DMS153 treated with DMSO at 0.1 percent for 48 hours (cell line): ENCODE measurements around the gene CNGA3.
"Not testable (repeated sequence)": the region's sequence is repeated elsewhere in the genome, so short reads cannot be mapped to it uniquely, and the experiment has no call there.

Experiments used
- DNase-seq: peaks from one replicate; lab custom pipeline; 2025; ENCODE audit not compliant: unreplicated experiment; lab: John Stamatoyannopoulos, UW

Gene CNGA3

GRCh38 chr2:98346311-98347236 lies at the start of gene CNGA3:
TSS of gene CNGA3 (plus strand) at chr2:98346456. CDS start at chr2:98369976, 23,520 bp downstream.
- no peak for DNase-seq

- DNase-seq: no peak
Measured at GRCh38 chr2:98297817-98298682, 48.2 kb upstream of the CNGA3 start.

DNA sequence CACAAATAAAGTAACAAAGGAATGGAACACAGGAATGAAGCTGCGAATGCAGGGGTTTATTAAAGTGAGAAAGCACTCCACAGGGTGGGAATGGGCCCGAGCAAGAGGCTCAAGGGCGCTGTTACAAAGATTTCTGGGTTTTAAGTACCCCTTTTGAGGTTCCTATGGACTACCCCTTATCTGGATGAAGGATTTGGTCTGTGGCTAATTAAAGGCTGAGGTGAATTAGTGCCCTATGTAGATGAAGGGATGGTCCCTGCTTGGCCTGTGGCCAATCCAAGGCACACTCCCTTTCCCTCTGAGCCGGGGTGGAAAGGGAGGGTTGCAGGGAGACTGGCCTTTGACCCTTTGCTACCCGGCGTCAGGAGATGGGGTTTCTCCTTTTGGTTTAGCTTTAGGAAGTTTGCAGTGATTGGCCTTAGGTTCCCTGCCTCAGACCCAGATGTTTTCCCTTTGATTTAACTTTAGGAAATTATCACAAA lies 47.5 kb upstream of the CNGA3 start:
- DNase-seq: no peak

- DNase-seq: no peak
Measured at GRCh38 chr2:98299211-98299905, 46.9 kb upstream of the CNGA3 start.

DNA sequence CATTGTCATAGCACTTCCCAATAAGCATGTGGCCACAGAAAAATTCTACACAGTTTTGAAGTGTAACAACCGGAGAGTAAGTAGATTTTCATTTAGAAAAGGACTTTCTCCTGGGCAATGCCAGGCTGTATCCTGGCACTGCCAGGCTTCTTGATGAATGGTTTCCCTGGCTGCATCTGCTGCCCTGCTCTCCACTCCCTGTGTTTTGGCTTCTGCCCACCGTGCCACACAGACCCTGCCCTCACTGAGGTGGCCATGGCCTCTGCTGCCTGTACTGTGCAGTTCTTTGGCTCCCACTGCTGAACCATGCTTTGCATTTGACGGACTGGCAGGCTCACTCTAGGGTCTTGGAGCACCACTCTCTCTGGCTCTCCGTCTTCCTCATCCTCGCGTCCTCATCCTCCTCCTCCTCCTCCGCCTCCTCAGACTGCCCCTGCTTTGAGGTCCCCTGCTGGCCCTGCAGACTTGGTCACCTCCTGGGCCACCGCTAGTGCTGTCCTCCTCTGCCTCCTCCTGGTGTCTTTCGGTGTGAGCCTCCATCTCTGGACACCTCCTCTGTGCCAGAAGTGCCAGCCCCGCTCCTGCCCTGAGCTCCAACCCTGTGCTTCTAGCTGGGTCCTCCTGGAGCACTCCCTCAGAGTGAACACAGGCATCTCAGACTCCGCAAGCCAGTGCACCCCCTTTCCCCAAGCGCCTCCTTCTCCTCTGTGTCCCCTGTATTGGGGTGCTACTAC lies 45.9 kb upstream of the CNGA3 start:
- DNase-seq: no peak

DNA sequence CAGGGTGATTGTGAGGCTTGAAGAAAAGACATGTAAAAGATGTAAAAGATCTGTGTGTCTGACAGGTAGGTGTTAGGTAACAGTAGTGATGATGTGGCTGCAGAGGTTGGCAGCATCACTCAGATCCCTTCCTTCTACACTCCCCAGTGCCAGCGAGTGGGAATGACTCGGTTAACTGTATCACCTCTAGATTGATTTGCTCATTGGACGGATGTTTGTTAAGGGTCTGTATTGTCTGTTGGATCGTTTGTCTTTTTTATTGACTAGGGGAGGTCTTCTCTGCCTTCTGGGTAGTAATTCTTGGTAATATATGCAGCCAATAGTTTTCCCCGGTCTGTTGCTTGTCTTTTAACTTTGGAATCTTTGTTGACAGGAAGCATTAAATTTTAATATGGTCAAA lies 44.8 kb upstream of the CNGA3 start:
- DNase-seq: no peak

DNA sequence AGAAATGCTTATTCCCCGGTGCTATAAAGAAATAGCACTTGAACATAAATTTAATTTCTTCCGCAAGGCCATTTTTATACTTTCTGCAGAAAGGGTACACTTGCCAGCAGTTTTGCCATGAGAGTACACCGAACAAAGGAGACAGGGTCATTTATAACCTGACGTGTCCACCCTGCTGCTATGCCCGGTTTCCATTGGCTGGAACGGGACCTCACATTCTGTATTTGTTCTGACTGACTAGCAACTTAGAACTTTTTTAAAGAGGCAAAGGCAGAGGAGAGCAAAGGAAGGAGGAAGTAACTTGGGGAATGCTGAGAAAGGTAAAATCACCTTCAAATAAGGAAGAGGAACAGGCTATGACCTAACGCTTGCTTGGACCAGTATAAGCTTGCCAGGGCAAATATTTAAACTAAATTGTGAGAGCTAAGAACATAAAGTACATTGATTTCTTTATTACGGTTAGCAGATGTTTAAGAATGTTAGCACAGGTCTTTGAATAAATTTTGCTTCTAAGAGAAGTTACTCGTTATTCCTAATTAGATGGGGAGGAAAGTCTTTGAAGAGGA lies 39.0 kb upstream of the CNGA3 start:
- not testable (repeated sequence) for DNase-seq

- no peak for DNase-seq
Measured at GRCh38 chr2:98308068-98308467, 38.2 kb upstream of the CNGA3 start.

DNA sequence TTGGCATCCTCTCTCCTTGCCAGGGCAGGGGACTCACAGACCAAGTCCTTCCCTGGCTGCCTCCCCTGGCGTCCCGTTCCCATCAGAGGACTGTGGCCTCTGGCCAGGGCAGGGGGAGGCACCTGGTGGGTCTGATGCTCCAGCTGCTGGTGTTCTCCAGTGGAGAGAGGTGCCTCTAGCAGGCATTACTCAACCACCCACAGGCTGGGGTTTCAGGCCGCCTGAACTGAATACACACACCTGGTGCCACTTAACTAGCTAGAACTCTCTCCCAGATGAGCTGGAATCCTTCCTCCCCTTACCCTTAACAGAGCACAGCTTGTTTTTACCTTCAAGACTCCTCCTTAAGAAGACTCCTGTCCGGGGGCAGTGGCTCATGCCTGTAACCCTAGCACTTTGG lies 37.7 kb upstream of the CNGA3 start:
- DNase-seq: no peak

- no peak for DNase-seq
Measured at GRCh38 chr2:98309580-98309979, 36.7 kb upstream of the CNGA3 start.

DNA sequence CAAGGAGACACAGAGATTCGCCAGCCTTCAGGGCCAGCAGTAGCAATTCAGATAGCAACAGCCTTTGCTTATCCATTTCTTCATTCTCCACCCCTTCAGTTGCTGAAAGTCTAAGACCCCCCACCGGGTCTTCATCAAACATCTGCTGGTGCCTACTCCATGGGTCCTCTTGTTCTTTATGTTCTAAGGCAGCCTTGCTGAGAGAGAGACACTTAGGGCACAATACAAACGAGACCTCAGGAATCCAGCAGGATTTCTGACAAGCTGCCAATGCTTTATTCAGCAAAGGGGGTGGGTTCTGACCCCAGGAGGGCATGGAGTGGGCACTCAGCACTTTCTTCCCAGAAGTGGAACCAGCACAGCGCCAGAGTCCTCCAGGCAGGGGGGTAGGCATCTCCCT lies 36.2 kb upstream of the CNGA3 start:
- DNase-seq: no peak

- no peak for DNase-seq
Measured at GRCh38 chr2:98311090-98311489, 35.2 kb upstream of the CNGA3 start.

GRCh38 chr2:98311771-98312545 lies 34.3 kb upstream of the CNGA3 start:
- no peak for DNase-seq

- no peak for DNase-seq
Measured at GRCh38 chr2:98313492-98314250, 32.6 kb upstream of the CNGA3 start.

- no peak for DNase-seq
Measured at GRCh38 chr2:98314251-98314650, 32.0 kb upstream of the CNGA3 start.

- no peak for DNase-seq
Measured at GRCh38 chr2:98315957-98316356, 30.3 kb upstream of the CNGA3 start.

- DNase-seq: no peak
Measured at GRCh38 chr2:98317214-98317613, 29.0 kb upstream of the CNGA3 start.

DNA sequence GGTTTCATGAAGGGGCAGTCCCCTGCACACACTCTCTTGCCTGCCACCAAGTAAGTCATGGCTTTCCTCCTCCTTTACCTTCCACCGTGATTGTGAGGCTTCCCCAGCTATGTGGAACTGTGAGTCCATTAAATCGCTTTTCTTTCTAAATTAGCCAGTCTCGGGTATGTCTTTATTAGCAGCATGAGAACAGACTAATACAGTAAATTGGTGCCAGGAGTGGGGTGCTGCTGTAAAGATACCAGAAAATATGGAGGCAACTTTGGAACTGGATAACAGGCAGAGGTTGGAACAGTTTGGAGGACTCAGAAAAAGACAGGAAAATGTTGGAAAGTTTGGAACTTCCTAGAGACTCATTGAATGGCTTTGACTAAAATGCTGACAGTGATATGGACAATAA lies 26.1 kb upstream of the CNGA3 start:
- DNase-seq: not testable (repeated sequence)

- DNase-seq: no peak
Measured at GRCh38 chr2:98324181-98324580, 22.1 kb upstream of the CNGA3 start.
